NOMO-1 treated with dmso at 0.1 percent for 144 hours (cell line): Measurements from ENCODE around the gene RASEF.
"Not testable (repeated sequence)": the region's sequence is repeated elsewhere in the genome, so short reads cannot be mapped to it uniquely, and the experiment has no call there.

Experiments used
- DNase-seq: peaks from one replicate; lab custom pipeline; 2025; ENCODE audit not compliant: unreplicated experiment; lab: John Stamatoyannopoulos, UW

RASEF gene

DNA sequence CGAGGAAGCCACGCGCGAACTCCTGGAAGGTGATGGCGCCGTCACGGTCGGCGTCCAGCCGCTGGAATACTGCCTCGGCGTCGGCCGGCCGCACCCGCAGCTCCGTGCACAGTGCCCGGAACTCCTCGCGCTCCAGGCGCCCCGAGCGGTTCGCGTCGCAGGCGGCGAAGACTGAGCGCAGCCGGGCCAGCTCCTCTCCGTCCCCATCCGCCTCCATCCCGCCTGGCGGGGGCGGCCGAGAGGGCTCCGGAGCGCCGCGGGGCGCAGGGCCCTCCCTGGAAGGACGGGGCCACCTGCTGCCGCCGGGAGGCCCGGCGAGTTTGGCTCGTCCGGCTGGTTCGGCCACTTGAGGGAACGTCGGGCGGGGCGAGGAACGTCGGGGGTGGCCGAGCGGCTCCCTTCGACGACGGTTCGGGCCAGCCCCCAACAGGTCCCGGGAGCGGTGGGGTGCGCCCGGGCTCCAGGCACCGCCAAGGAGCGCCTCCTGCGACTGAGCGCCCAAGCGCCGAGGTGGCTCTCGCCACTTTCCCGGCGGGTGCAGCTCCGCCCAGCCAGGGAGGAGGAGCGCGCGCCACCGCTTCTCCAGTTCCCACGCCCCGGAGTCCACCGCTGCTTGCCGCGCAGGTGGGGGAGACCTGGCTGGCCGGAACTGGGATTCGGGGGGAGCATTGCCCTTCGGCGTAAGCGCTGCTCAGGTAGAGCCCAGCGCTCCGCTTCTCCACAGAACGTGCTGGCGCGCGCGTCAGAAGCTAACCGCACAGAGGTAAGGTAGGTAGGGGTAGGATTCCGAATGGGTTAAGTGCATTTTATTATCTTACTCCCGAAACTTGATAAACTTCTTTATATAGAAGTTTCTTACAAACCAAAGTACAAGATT lies at the start of gene RASEF:
Gene RASEF (minus strand): TSS at position 492 of the 877 bp plus-strand sequence. CDS start 275 bp downstream, at position 217.
- DNase-seq: no peak

DNA sequence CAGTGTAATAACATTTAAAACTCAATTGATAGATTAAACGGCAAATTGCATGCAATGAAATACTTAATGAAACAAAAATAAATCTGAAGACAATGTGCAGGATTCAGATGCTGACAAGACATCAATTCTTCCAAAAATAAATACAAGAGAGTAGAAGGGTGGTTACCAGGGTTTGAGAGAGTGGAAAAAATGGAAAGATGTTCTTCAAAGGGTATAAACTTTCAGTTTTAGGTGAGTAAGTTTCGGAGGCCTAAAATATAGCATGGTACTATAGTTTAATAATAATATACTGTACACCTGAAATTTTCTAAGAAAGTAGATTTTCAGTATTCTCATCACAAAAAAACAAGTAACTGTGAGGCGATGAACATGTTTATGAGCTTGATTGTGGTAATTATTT lies 48.2 kb upstream of the RASEF start:
- DNase-seq: no peak

DNA sequence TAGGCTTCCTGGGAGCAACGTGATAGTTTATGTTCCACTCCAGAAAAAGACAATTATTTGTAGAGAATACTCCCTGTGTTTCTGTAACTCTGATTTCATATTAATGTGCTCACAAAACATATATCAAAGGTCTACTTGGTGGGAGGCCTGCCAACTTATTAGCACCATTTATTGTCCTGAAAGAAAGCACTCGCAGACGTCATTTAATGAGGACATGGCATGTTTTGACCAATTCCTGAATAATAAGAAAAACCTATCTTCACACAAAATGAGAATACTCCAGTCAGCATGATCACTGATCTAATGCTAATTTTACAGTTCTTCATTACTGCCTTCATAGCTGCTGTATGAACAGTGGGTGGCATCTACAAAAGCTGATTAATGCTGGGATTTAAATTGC lies 46.4 kb upstream of the RASEF start:
- no peak for DNase-seq

DNA sequence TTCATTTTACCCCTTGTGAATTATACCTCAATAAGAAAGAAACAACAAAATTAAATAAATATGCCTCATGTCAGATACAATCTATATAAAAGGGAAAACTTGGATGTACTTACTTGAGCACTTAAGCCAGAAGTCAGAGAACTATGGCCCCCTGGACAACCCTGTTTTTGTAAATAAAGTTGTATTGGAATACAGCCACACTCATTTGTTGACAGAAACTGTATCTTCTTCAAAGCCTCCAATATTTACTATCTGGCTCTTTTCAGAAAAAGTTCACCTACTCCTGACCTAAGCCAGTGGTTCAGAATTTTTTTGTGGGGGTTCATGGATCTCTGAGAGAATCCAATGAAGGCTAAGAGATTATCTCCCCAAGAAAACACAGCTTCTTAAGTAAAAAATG lies 45.3 kb upstream of the RASEF start:
- DNase-seq: no peak

DNA sequence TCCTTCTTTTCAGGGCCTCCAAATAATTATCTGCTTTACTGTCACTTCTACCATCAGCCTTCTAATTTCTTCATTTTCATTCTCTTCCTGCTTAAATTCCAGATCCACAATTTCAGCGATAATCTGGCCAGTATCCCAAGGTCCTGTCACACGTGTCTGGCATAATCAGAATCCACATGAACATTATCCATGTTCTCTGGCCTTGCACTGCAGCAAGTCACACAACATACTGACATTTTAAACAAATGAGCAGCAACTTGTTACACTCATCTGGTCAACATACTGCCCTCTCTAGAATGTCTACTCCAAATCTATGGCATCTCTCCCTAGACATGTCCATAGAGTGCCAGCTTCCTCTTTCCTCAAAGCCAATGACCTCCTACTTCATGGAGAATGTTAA lies 43.8 kb upstream of the RASEF start:
- no peak for DNase-seq

DNA sequence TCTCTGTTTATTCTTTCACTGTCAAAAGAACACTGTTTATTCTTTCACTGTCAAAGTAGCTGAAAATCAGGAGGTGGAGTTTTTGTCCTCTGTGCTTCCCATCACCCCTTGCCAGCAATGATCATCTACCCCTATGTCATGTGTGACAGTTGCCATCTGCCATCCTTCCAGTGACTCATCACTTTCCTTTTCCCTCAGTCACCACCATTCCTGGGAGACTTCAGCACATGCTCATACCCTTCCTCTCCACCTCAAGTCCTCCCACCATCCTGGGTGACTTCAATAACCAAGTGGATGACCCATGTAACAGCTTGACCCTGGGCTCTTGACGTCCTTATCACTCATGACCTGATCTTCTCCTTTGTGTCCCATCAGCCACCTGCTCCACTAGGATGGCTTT lies 43.3 kb upstream of the RASEF start:
- DNase-seq: no peak

DNA sequence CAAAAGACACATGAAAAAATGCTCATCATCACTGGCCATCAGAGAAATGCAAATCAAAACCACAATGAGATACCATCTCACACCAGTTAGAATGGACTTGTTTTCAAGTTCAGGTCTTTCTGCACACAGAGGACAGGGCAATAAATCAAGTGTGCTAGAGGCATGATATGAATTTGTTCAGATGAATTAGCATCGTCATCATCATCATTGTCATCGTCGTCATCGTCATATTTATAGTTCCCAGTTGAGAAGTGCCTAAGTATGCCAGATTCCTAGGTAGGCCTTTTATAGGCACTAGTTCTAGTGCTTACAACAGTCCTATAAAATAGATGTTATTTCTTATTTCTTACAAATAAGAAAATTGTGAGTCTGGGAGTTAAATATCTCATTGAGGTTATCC lies 34.7 kb upstream of the RASEF start:
- DNase-seq: no peak

DNA sequence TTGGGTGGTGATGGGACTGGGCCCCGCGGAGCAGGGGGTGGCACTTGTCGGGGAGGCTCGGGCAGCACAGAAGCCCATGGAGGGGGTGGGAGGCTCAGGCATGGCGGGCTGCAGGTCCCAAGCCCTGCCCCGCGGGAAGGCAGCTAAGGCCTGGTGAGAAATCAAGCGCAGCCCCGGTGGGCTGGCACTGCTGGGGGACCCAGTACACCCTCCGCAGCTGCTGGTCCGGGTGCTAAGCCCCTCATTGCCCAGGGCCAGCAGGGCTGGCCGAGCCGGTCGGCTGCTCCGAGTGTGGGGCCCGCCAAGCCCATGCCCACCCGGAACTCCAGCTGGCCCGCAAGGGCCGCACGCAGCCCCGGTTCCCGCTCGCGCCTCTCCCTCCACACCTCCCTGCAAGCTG lies 30.4 kb upstream of the RASEF start:
- not testable (repeated sequence) for DNase-seq

DNA sequence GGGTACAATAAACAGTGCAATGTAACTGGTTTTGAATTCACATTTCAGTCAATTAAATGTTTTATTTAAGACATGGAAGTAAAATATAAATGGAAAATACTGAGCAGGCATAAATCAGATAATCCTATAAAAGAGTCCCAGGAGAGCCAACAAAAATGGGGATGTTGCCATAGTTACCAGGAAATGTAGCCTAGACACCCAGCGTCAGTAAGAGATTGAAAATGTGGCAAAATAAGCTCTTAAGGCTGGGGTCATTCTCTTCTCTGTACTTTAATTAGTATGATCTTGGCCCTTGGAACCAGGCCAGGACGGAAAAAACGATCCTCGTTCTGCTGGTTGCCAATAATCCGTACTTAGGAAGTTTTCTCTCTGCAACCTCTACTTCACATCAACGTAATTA lies 18.9 kb upstream of the RASEF start:
- no peak for DNase-seq

DNA sequence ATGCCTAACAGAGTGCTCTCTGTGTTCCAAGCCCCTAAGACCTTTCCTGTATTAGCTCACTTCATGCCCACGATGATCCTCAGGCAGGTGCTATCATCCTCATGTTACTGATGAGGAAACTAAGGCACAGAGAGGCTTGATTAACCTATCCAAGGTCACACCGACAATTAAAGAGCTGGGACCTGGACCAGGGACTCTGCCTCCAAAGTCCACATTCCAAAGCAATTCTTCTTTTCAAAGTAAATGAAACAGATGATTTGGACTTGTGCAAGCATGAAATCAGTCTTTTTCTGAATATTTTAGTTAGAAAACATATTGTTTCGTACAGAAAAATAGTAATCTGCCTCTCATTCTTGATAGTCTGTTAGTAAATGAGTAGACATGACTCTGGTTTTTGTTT lies 18.1 kb upstream of the RASEF start:
- DNase-seq: no peak

DNA sequence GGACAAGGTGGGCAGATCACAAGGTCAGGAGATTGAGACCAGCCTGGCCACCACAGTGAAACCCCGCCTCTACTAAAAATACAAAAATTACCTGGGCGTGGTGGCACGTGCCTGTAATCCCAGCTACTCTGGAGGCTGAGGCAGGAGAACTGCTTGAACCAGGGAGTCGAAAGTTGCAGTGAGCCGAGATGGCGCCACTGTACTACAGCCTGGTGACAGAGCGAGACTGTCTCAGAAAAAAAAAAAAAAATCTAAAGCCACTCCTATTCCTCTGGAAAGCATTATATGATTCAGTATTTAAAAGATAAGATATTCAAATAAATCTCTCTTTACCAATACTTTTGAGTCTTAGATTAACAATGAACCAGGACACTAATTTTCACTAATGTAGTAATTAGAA lies 13.0 kb upstream of the RASEF start:
- DNase-seq: not testable (repeated sequence)

DNA sequence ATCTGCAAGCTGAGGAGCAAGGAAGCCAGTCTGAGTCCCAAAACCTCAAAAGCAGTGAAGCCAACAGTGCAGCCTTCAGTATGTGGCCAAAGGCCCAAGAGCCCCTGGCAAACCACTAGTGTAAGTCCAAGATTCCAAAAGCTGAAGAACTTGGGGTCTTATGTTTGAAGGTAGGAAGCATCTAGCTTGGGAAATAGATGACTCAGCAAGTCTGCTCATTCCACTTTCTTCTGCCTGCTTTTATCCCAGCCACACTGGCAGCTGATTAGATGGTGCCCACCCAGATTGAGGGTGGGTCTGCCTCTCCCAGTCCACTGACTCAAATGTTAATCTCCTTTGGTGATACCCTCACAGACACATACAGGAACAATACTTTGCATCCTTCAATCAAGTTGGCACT lies 9.6 kb upstream of the RASEF start:
- DNase-seq: not testable (repeated sequence)

DNA sequence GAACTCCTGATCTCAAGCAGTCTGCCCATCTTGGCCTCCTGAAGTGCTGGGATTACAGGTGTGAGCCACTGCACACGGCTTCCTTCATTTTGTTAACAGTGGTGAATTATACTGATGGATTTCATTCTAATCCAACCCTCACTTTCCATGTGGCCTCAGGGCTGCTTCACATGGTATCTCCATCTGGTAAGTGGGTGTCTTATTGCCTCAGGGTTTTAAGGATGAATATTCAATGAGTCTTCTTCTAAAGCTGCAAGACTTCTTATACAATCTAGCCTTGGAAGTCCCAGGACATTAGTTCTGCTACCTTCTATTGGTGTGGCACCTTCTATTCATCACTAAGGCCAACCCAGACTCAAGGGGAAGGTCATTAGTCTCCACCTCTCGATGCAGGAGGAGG lies 8.7 kb upstream of the RASEF start:
- DNase-seq: no peak

DNA sequence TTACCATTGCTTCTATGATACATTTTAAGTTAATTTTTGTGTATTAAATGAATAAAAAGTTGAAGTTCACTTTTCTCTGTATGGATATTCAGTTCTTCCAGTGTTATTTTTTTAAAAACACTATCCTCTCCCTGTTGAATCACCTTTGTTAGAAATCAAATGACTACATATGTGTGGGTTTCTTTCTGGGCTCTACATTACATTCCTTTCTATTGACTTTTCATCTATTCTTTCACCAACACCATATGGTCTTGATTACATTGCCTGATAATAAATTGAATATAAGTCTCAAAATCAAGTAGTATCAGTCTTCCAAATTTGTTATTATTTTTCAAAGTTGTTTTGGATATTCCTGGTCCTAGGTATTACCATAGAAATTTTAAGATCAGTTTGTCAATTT lies 7.3 kb upstream of the RASEF start:
- no peak for DNase-seq

DNA sequence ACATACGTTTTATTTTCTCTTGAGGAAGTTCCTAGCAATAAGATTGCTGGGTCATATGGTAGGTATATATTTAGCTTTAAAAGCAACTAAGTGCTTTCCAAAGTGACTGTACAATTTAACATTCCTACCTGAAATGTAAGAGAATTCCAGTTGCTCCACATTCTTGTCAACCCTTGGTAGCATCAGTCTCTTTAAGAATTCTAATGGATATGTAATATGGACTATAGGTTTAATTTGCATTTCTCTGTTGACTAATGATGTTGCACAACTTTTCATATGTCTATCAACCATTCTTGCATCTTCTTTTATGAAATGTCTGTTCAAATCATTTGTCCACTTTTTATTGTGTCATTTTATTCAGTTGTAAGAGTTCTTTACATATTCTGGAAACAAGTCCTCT lies 6.7 kb upstream of the RASEF start:
- DNase-seq: no peak

DNA sequence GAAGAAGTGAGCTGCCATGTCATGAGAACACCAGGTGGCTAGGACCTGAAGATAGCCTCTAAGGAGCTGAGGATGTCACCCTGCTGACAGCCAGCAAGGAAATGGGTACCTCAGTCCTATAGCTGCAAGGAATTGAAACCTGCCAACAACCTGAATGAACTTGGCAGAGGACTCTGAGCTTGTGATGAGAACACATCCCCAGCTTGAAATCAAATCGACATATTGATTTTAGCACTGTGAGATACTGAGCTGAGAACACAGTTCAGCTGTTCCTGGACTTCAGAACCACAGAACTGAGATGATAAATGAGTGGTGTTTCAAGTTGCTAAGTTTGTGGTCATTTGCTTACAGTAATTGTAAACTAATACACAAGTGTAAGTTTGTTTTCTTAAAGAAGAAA lies 5.5 kb upstream of the RASEF start:
- DNase-seq: no peak

DNA sequence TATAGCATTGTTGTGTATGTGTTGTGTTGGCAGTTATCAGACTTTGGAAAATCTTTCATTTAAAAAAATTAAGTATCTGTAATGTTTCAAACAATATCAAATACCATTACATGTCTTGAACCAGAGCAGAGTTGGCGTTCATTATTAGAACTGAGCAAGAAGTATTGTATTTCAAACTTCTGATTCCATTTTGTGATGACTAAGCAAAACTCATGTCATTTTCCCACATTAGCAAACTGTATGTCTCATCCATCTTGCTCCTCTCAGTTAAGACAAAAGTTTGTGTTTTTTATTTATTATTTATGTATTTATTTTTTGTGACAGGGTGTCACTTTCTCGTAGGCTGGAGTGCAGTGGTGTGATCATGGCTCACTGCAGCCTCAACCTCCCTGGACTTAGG lies 4.6 kb upstream of the RASEF start:
- DNase-seq: no peak

DNA sequence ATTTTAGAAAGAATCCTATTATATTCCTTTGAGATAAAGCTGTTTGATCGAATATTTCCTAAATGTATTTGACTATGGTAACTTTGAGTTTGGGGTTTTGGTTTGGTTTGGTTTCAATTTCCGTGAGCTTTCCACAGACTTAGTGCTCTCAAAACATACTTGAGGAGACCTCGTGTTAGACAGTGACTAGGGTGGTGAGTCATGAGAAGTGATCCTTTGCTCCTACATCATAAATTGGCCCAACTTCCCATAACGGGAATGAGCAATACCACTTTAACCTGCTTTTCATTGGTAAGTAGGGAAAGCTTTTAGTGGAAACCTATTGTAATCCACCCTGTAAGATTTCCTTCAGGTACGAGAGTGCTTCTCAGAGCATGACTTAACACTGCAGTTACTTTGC lies 3.8 kb upstream of the RASEF start:
- no peak for DNase-seq

DNA sequence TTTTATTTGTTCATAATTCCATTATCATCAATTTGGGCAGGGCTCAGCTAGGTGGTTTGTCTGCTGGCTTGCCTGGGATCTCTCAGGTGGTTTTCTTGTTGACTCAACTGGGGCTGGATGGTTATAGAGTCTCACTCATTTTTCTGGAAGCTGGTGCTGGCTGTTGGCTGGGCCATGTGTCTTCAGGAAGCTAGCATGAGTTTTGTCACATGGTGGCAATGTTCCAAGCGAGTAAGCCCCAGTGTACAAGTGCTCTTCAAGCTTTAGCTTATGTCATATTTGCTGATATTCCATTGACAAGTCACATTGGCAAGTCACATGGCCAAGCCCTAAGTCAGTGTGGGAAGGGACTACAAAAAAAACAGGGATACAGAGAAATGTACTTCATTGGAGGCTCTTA lies 2.3 kb upstream of the RASEF start:
- DNase-seq: no peak

DNA sequence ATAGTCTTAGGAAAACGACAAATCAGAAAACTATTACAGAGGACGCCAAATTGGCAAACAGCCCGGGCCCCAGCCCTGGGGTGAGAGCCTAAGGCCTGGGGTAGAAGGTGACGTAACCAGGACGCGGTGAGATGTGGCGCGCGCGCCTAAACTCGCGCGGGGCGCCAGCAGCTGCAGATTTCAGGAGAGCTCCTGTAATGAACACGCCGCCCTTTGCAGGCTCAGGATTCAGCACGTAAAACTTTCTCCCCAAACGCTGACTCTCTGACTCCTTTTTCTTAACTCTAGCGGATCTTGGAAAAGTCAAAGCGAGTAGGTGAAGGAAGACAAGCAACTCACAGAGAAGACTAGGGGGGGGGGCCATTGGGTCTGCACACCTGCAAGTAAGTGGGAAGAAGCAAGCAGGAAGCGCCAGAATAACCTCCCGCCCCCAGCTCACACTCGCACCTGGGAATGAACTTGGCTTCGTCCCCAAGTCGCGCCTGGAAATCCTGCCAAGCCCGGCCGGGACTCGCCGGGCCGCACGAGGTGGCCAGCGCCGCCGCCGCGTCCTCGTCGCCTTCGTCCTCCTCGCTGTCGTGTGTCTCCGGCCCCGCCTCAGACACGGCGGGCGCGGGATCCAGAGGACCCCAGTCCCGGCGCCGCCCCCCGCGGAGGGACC lies 822 bp downstream of the RASEF start:
- DNase-seq: no peak

DNA sequence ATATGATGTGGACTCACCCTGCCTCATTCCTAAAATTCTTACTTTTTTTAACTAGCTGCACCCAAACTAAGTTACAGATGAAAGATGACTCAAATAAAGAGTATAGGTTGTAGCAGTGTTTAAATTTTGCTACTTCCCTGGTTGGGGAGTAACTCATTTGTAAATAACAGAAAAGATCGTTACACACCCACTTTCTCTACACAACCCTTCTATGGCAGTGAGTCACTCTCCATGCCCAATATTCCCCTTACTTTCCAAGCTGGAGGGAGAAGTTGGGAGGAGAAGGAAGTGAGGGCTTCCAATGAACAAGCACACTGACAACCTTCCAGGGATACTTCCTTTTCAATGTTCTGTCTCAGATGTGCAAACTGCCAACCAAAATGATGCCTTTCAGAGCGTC lies 1.9 kb downstream of the RASEF start:
- DNase-seq: no peak

DNA sequence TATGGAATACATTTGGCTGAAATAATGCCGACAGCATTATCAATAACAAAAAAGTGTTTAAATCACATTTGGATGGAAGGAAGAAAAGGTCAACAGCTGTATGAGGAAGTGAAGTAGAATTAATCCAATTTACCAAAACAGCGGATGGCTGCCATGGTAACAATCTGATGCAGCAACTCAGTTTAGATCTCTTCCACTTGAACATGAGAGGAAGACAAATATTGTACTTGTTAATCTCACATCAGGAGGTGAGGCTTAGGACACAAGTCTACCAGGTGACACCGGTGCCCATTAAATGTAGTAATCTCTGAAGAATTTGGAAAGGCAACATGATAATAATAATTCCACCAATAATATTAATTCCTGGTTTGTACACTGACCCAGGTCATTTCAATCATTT lies 2.4 kb downstream of the RASEF start:
- no peak for DNase-seq

DNA sequence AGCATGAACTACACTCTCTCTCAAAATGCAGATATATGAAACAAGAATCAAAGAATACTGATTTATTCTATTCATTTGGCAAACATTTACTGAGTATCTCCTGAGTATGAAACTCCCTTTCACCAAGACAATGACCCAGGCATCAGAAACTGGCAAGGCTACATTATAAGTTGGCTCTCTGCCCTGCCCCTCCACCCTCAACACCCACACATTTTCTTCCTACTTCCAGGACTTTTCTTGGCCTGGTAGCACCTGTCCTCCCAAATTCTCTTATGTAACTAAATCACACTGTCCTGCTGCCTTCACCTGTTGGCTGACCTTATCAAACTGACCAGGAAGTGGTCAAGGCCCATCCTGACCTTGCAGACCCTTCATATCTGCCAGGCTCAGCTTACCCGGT lies 3.5 kb downstream of the RASEF start:
- DNase-seq: no peak
